DMS79 (cell line): ENCODE measurements around the gene TRIO.

ENCODE experiments used
- DNase-seq: peaks from one replicate; lab custom pipeline; 2025; lab: John Stamatoyannopoulos, UW

The TRIO gene

DNA sequence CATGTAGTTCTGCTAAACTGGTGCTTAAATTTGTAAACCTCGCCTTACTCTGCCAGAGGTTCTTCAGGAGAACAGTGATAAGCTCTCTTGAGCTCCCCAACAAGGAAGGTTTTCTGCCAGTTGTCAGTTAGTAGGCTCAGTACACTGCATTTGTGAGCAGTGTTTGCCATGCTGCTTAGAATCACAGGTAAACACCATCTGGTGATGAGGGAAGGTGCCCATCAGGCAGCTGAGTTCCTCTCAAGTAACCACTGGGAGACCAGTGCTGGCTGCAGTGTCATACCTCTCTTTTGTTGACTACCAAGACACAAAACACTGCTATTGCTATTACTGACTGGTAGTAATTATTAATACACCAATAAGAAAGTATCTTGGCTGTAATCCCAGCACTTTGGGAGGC lies 252.3 kb downstream of the TRIO start:
- DNase-seq = no peak

GRCh38 chr5:14396066-14396465 lies 252.9 kb downstream of the TRIO start:
- DNase-seq = no peak

DNA sequence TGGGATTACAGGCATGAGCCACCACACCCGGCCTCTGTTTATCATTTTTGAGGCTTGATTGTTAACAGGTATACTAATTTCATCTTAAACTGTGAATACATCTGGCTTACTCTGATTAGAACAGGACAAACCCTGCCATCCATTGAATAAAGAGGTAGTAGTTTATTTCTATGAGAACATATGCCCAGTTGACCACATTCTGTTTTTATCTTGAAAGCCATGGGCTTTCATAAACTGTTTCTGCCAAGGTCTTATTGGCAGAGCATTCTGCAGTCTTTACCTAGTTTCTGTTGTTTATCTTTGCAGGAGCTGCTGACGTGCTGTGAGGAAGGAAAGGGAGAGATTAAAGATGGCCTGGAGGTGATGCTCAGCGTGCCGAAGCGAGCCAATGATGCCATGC lies 253.6 kb downstream of the TRIO start:
- DNase-seq = no peak

- DNase-seq = no peak
These were observed 254.6 kb downstream of the TRIO start for GRCh38 chr5:14397717-14398116.

DNA sequence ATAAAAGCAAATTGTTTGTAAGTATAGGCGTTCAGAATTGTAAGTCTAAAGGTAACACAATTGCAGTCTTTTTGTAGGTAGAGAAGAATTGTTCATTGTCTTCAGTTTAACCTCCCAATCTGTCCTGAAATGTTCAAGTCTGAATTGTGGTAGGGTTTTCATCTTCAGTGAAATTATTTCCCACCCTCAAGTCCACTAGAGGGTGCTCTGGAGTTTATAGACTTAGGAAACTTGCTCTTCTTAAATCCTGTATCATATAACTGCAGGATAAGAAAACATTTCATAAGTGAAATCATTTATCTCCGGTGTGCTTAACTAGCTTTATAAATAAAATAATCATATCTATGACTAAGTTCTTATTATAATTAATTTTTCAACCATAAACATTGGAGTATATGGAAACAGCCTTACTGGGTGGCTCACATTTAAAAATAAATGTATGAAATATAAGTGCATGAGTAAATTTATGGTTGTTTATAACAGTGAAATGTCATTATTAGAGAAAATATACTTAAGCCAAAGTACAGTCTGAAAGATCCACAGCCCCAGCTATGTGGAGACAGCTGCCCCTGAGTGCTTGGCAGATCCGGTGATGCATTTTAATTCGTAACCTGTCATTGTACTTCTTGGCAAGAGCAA lies 256.0 kb downstream of the TRIO start:
- no peak for DNase-seq

DNA sequence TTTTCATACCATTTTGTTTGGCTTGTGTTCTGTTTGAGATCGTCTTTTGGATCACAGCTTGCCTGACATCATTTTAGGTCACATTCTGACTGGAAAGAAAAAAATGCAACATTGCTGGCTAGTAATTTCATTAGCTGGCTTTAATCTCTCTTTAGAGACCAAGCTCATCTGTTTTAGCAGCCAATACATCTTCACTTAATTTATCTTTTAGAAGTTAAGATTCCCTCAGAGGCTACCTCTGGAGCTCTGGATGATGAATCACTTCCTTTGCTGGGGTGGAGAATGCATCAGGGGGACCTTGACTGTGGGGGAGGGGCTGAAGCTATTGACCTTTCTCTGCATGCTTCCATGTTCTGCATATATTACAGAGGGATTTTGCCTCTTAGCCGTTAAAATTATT lies 256.9 kb downstream of the TRIO start:
- no peak for DNase-seq

- DNase-seq = no peak
These were observed 257.5 kb downstream of the TRIO start for GRCh38 chr5:14400611-14401010.

DNA sequence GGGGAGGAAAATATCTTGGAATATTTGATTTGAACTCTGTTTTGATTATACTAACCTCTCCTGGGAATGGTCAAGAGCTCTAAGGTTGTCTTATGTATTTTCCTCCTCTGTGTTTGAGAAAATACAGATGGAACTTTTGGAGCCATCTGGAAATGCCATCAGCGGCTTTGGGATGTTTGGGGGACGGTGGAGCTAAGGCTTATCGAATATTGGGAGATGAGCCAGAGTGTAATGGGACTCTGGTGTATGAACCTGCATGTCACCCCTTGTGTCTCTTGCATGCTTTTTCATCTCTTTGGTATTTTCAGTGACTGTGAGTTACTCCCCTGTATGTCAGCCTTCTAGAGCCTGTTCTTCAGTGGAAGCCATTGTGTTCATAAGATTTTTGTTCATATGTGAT lies 258.5 kb downstream of the TRIO start:
- no peak for DNase-seq

GRCh38 chr5:14402424-14402823 lies 259.3 kb downstream of the TRIO start:
- DNase-seq = no peak

- DNase-seq = no peak
These were observed 261.6 kb downstream of the TRIO start for GRCh38 chr5:14404780-14405179.

DNA sequence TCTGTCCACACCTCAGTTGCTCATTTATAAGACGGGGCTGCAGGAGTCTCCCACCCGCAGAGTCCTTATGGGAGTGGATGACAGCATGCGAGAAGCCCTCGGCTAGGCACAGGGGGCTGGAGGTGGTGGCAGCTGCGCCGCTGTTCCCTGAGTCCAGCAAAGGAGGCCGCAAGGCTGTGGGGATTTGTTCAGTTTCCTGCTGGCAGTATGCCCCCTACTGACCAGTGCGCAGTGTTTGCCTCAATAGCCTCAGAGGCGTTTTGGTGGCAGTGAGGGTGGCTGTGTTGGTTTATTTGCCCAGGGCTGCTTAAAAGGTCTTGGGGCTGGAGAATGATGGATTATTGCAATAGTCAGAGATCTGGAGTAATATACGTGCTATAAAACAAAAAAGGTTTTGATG lies 262.1 kb downstream of the TRIO start:
- DNase-seq = no peak

- no peak for DNase-seq
These were observed 262.8 kb downstream of the TRIO start for GRCh38 chr5:14405706-14406553.

DNA sequence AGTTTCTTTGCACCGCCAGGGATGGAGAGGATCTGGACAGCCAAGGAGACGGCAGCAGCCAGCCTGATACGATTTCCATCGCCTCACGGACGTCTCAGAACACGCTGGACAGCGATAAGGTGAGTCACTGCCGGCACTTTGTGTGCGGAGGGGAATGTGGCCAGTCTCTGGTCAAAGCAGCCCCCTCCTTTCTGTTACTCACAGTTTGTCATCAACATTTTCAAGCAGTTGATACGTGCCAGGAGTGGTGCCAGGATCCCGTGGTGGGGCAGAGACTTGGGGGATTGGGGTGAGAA lies 263.4 kb downstream of the TRIO start:
- no peak for DNase-seq

GRCh38 chr5:14407051-14407450 lies 263.9 kb downstream of the TRIO start:
- no peak for DNase-seq

GRCh38 chr5:14407746-14408175 lies 264.6 kb downstream of the TRIO start:
- no peak for DNase-seq

DNA sequence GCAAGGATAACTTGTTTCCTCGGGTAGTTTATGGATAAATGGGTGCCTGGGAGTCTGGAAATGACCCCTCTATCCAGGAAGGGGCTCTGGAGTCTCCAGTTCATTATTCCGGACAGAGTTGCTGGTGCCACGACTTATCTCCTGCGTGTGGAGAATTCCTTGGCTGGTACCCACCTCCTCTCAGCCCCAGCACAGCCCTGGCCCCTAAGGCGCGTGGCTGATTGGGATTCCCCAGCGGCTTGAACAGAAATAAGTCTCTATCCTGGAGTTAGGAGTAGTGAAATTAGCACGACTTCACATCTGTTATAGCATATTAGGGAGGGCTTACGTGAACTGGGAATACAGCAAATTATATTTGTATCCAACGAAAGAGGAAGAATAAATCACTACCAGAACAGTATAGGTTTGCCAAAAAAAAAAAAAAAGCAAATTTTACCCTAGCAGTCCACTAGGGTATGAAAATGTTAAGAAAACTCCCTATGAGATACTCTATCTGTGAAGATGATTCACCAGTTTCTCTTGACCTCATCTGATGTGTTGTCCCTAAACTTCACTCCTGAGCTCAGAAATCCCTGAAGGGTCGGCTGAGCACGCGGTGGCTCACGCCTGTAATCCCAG lies 265.9 kb downstream of the TRIO start:
- DNase-seq = no peak

- no peak for DNase-seq
These were observed 266.9 kb downstream of the TRIO start for GRCh38 chr5:14410068-14410393.

- DNase-seq = no peak
These were observed 267.5 kb downstream of the TRIO start for GRCh38 chr5:14410394-14411201.

- DNase-seq = no peak
These were observed 268.1 kb downstream of the TRIO start for GRCh38 chr5:14411216-14411615.

GRCh38 chr5:14413331-14413750 lies 270.2 kb downstream of the TRIO start:
- no peak for DNase-seq

DNA sequence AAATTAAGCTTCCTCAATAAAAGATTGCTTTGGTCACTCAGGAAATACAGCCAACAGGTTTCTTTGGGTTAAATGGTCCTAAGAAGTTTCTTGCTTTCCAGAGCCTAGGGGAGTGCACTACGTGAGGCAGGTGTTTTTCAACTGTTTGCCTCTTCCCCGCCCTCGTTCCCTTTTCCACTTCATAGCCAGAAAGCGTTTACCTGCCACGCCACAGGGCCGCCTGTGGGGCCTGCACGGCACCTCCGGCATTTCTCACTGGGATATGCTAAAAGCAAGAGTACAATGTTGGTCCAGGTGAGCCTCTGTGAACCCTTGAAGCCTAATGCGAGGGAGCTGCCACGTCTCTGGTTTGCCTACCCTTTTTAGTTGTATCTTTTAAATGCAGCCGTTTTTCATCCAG lies 270.9 kb downstream of the TRIO start:
- no peak for DNase-seq

DNA sequence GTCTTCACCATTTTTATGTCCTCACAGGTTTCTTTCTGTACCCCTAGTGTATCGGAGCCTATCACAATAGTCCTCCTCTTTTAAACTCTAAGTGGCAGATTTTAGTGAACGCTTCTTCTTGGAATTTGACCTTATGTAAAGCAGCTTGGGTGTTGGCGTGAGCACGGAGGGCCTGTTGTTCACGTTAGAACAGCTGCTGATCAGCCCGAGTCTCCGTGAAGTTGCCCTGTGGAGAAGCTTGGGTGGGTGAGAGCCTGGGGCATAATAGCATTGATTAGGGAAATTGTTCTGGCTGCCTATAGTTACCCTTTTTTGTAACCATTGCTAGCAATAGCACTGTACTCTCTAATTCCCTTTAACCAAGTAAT lies 271.5 kb downstream of the TRIO start:
- no peak for DNase-seq
